ENCODE measurements around the gene SCML1.
"Not testable (repeated sequence)": the region's sequence is repeated elsewhere in the genome, so short reads cannot be mapped to it uniquely, and the experiment has no call there.

Gene SCML1

GRCh38 chrX:17740137-17741122 lies 3.1 kb downstream of the SCML1 start:
- DNase-seq, result no peak

DNA sequence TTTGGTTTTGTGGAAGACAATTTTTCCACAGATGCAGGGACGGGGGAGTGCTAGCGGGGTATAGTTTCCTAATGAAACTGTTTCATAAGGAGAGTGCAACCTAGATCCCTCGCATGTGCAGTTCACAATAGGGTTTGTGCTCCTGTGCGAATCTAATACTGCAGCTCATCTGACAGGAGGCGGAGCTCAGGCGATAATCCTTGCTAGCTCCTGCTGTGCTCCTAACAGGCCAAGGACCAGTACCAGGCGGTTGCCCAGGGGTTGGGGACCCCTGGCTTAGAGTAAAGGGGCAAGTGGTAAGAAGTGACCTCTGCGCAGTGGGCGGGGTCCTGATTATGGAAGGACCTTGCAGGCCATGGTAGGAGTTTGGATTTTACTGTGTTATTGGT lies 3.8 kb downstream of the SCML1 start:
- DNase-seq, result no peak

DNA sequence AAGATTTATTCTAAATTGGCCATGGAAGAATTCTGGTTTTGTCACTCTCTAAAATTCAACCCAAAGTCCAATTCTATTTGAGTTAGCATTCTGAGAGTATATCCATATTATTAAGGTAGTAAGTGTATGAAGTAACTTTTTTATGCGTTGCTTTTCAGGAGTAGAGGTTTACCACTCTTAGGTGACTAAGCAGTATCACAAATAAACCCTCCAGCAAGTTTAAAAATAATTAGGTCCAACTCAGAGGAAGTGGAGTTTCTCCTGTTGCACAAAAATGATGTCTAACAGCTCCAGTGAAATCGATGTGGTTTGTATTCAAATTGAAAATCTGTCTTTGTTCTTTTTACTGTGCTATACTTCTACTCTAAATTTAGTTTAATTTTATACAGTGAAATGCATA lies 6.6 kb downstream of the SCML1 start:
- no peak for DNase-seq

GRCh38 chrX:17744896-17745523 lies 7.7 kb downstream of the SCML1 start:
- no peak for DNase-seq

GRCh38 chrX:17747692-17748091 lies 10.4 kb downstream of the SCML1 start:
- no peak for DNase-seq

DNA sequence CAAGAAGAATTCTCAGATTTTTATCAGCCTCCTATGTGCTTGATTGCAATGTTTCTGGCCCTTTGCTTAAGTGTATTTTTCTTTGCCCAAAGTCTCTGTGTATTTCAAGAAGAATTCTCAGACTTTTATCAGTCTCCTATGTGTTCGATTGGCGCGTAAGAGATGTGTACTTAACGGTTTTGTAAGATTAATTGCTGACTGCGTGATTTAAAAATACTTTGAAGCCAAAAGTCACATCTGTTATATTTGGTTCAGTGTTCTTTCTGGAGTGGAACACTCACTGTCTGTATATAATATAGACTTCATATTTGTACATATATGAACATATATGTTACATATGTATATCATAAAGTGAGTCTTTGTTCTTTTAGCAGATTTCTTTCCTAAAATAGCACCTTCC lies 11.4 kb downstream of the SCML1 start:
- no peak for DNase-seq

GRCh38 chrX:17750436-17750835 lies 13.1 kb downstream of the SCML1 start:
- no peak for DNase-seq

- no peak for DNase-seq
These were observed 21.1 kb downstream of the SCML1 start for GRCh38 chrX:17758382-17758781.

DNA sequence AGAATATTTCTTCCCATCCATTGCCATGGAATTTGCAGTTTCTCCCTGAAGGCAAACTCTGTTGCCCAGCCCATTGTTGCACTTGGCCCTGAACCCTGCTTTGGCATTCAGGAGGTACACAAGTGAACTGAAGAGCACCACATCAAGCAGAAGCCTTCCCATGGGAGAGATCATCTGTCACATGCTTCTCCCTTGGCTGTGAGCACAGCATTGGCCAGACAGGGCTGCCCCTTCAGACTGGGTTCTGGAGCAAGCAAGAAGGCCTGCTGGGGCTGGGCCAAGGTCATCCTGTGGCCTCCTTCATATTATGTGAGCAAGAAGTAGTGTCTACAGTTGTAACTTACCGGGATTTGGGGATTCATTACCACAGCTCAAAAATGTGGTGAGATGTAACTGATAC lies 22.7 kb downstream of the SCML1 start:
- no peak for DNase-seq

DNA sequence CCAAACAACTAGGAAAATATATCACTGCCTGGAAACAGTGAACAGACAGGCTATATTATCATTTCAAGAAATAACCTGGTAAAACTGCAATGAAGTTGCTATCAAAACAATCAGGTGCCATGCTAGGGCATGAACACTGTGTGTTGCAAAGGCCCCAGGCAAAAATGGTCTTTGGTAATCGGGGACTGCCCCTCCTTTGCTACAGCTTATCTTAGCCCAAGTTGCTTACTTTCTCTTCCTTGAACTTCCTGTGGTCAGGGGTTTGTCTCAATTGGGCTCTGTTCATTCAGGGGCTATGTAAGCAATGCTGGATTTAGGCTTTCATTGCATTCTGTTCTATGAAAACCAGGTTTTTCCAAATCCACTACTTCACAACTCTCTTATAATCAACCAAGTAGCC lies 30.4 kb downstream of the SCML1 start:
- no peak for DNase-seq

- no peak for DNase-seq
These were observed 31.7 kb downstream of the SCML1 start for GRCh38 chrX:17768997-17769396.

DNA sequence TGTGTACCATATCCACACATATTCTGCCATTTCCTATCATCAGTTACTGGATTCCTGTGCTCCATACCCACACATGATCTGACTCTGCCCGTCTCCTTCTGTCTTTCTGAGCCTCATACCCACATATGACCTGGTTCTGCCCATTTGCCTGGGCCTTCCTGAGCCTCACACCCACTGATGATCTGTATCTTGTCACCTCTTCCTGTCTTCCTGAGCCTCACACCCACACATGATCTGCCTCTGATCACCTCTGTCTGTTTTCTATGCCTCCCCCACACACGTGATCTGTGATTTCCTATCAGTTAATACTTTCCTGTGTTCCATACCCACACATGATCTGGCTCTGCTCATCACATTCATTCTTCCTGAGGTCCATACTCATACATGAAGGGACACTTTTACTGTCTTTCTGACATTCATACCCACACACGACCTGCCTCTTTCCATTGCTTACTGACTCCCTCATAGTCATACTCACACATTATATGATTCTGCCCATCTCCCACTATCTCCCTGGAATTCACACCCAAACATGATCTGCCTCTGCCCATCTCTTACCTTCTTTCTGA lies 32.5 kb downstream of the SCML1 start:
- DNase-seq, result no peak

DNA sequence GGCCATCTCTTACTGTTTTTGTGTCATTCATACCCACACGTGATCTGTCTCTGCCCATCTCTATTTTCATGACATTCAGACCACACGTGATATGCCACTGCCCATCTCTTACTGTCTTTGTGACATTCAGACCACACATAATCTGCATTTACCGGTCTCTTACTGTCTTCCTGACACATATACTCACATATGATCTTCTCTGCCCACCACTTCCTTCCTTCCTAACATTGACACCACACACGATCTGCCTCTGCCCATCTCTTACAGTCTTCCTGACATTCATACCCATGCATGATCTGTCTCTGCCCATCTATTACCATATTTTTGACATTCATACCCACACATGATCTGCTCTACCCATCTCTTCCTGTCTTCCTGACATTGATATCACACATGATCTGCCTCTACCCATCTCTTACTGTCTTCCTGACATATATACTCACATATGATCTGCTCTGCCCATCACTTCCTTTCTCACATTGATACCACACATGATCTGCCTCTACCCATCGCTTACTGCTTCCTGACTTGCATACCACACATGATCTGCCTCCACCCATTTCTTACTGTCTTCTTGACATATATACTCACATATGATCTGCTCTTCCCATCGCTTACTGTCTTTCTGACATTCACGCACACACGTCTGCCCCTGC lies 36.1 kb downstream of the SCML1 start:
- no peak for DNase-seq

DNA sequence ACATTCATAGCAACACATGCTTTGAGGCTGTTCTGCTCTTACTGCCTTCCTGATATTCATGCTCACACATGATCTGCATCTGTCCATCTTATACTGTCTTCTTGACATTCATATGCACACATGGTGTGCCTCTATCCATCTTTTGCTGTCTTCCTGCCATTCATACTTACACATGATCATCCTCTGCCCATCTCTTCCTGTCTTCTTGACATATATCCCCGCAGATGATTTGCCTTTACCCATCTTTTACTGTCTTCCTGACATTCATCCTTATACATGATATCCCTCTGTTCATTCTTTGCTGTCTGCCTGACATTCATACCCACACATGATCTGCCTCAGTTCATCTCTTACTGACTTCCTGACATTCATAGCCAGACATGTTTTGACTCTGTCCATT lies 36.8 kb downstream of the SCML1 start:
- DNase-seq, result no peak

- no peak for DNase-seq
These were observed 41.7 kb downstream of the SCML1 start for GRCh38 chrX:17778997-17779396.

- DNase-seq, result no peak
These were observed 42.1 kb downstream of the SCML1 start for GRCh38 chrX:17779434-17779833.

- DNase-seq, result not testable (repeated sequence)
These were observed 49.5 kb downstream of the SCML1 start for GRCh38 chrX:17786554-17787347.

GRCh38 chrX:17787557-17787956 lies 50.3 kb downstream of the SCML1 start:
- no peak for DNase-seq

DNA sequence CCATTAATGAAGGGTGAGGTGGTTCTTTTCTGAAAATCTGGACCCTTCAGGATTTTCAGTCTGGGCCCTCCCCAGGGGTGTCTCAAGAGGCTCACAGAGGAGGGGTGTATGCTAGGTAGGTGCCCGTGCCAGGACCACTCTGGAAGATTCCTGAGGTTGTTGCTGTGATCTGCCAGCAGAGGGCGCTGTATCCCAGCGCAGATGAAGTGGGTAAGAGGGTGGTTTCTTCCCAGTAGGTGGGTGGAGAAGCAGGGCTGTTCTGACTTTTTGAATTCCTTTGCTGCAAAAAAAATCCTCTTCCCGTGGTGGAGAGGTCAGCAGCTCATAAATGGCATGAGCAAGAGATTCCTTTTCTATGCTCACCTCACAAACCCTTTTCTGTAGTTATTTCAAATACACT lies 51.1 kb downstream of the SCML1 start:
- DNase-seq, result peak; percentile 28

DNA sequence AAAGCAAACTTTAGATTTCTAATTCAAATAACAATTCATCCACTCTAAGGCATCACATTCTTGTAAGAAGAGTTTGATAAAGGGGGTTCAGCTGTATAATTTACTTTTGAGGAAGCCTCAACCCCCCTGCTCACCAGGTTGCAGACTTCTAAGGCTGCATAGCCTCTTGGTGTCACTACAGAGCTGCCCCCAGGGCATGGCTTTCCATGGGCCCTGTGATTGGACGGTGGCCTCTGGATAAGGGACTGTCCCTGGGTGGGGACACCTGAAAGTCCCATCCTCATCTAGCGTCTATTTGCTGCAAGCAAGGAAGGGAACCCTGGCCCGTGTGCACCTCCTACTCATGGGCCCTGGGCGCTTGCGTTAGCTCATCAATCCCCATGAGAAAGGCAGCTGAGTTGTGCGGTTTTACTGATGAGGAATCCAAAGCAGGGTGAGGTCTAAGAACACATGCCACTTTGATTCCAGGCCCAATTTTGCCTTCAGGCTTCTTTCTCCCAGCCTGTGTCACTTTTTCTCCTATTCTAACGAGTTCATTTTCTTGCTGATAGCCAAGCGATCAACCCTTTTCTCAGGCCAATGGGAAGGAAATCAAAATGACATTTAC lies 51.8 kb downstream of the SCML1 start:
- no peak for DNase-seq

GRCh38 chrX:17792826-17793225 lies 55.5 kb downstream of the SCML1 start:
- DNase-seq, result no peak

DNA sequence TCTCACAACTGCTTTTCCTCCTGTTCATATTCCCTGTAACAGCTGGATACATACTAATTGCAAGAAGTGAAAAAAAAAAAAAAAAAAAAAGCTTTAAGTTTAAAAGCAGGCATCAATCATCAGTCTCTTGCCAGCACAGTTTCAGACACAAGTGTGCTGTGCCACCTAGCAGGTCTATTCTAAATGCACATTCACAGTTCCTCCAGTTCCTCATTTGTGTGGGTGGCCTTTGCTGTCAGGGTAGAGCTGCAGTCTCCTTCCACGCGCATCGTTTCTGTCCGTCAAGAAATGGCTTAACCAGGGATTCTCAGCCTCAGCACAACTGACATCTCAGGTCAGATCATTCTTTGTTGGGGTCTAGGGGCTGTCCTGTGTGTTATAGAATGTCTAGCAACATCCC lies 61.6 kb downstream of the SCML1 start:
- DNase-seq, result no peak
